NCI-H510A (cell line): ENCODE measurements around the gene ZNF354C.

Source experiments
- DNase-seq: peaks from one replicate; lab custom pipeline; 2025; lab: John Stamatoyannopoulos, UW

The ZNF354C gene

GRCh38 chr5:179127136-179128040 is 67.2 kb downstream of the ZNF354C start:
- no peak for DNase-seq

- DNase-seq: no peak
Observed at GRCh38 chr5:179128041-179128365, 67.8 kb downstream of the ZNF354C start.

GRCh38 chr5:179128976-179129375 is 68.8 kb downstream of the ZNF354C start:
- no peak for DNase-seq

DNA sequence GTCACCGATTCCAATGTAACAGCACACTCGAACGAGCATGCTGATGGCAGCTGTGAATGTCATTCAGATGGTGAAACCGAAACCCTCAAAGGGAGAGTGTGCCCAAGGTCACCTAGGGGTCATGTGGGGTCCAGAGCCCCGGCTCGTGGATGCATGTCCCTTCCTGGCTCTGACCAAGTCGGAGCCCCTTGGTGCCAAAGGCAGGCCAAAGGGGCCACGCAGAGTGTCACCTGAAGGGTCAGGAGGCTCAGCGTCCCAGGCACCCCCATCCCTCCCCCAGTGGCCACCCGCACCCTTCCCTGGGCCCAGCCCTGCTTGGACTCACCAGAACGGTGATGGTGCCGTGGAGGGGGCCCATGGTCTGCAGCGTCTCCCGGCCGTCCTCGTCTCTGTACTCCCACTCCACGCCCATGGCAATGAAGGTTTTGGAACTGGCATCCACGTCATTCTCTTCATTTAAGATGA is 69.5 kb downstream of the ZNF354C start:
- DNase-seq: no peak

- DNase-seq: no peak
Observed at GRCh38 chr5:179130101-179130681, 70.0 kb downstream of the ZNF354C start.

- no peak for DNase-seq
Observed at GRCh38 chr5:179131321-179131835, 71.2 kb downstream of the ZNF354C start.

- no peak for DNase-seq
Observed at GRCh38 chr5:179131886-179132585, 71.9 kb downstream of the ZNF354C start.

DNA sequence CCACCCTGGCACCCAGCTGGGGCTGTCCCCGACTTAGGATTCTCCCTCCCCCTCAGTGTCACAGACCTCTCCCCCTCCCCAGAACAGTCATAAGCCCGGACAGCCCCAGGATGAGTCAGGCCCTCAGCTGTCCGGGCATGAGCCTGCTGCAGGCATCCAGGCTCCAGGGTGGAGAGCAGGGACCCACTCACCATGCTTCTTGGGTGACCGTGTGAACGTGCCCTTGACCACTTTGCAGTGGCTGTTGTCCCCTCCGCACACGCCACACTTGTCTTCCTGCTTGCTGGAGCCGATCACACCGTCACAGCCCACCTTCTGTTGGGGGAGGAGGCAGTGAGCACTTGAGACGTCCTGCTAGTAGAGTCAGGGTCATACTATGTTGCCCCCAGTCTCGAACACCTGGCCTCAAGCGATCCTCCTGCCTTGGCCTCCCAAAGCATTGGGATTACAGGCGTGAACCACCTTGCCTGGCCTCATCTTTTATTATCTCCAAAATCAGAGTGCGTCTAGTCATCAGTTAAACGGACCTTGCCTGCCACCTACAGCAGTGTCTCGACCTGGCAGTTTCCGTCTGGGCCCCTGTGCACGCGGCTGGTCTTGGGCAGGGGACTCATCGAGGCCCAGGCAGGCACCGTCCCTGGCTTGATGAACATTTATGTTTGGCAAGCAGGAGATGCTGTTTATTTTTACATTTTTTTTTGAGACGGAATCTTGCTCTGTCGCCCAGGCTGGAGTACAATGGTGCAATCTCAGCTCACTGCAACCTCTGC is 72.6 kb downstream of the ZNF354C start:
- DNase-seq: no peak
